Measurements from ENCODE around the gene SEPTIN5.

- TF ChIP-seq CTCF (IDR thresholded peaks at IDR 0.05) (no peak), EZH2 (IDR thresholded peaks at IDR 0.05) (no peak)
These were observed 26.8 kb downstream of the SEPTIN5 start for GRCh38 chr22:19741053-19741452.
